Activated naive CD4-positive, alpha-beta T cell treated with anti-CD3 and anti-CD28 coated beads for 36 hours (primary cell): ENCODE measurements around the gene FAU. TPM values are rescaled to one million over a fixed set of nuclear protein-coding genes. Genes with fewer than 3 reads are reported as not detected.

Experiments
- CTCF ChIA-PET: fragments of 350-600 bp; sonication (Branson Sonifier 250); formaldehyde crosslinking; loops from one replicate; lab custom pipeline; 2021; ENCODE audit warnings: antibody characterized with exemption; lab: Charles Lee
- DNase-seq: peaks from one replicate; pipeline ENCODE4 v3.0.0-alpha.2; 2020
- H3K27ac Mint-ChIP-seq: one replicate; pipeline ENCODE4 v1.8.0; 2021; ENCODE audit warnings: mild to moderate bottlenecking, mixed read lengths
- H3K27me3 Mint-ChIP-seq: one replicate; pipeline ENCODE4 v1.8.0; 2021; ENCODE audit warnings: low read depth, mixed read lengths
- H3K36me3 Mint-ChIP-seq: one replicate; pipeline ENCODE4 v1.8.0; 2021; ENCODE audit warnings: low read depth, mixed read lengths
- H3K4me1 Mint-ChIP-seq: one replicate; pipeline ENCODE4 v1.8.0; 2021; ENCODE audit warnings: low read depth, mixed read lengths
- H3K4me3 Mint-ChIP-seq: one replicate; pipeline ENCODE4 v1.8.0; 2021; ENCODE audit warnings: mild to moderate bottlenecking, moderate library complexity, mixed read lengths
- H3K9me3 Mint-ChIP-seq: one replicate; pipeline ENCODE4 v1.8.0; 2021; ENCODE audit warnings: mixed read lengths
- intact Hi-C: fragments of 100-400 bp; cut with micrococcal nuclease; formaldehyde crosslinking; loops from one replicate; pipeline ENCODE4 v1.15.1; 2023
- total RNA-seq, 2 experiments: library from RNA; stranded (reverse); gene quantifications; one replicate each; pipeline ENCODE4 v1.2.3, GENCODE V29; 2021

FAU gene
- 1,000 to 10,000 TPM; 1,272 to 1,294 TPM for total RNA-seq

DNA sequence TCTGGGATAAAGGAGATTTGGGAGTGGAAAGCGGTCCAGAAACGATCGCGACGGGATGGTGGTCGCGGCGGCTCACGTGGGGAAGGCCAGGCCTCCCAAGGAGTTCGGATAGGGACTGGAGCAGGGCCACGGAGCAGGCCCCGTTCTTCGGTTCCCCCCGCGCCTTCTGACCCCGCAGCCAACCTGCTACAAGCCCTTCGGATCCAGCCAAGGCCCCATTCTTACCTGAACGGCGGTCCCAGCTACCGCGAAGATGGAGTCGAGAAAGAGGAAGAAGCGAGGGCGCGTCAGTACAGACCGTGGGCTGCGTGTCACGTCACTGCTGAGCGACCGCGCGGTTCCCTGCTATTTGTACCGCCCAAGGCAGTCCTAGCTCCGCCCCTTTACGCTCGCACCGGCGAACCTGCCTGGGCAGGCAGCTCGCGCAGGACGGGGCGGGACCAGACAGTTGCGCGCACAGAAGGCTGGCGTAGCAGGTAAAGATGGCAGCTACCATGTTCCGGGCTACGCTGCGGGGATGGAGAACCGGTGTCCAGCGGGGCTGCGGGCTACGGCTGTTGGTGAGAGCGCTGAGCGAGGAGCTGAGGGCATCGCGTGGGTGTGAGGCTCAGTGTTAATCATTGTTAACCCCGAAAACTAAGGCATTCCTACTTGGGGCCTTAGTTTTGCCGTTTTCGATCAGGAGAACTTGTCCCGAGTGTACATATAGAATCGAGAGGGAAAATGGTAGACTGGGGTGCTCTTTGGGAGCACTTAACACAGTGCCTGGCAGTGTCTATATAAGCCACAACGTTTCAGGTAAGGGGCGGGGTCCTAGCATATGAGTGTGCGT lies at the start of gene FAU, which contains the start of gene MRPL49:
Gene FAU (minus strand): TSS at position 270 of the 832 bp plus-strand sequence. CDS start 321 bp downstream, outside the sequence.
Gene MRPL49 (plus strand): TSS at position 457 of the 832 bp plus-strand sequence. CDS start 26 bp downstream, at position 483.
- intact Hi-C loops: loop anchor here (1.0 to 2.0 kb wide), 5 partner anchors 13 to 319 kb away; partner anchors contain the start of genes CAPN1, CDCA5, MAP4K2 and VPS51
- Mint-ChIP-seq H3K27me3 (no peaks in the 10 kb centered on the region), H3K4me3 (peak within 1 kb of the TSS; percentile 99), H3K27ac (peak within 1 kb of the TSS; percentile 99), H3K9me3 (no peaks in the 10 kb centered on the region), H3K4me1 (peaks cover 50% of the 10 kb centered on the region), H3K36me3 (peaks cover 37% of the 10 kb centered on the region)
- peak; percentile 100 for DNase-seq
- CTCF ChIA-PET: interaction anchor here (0.6 to 2.8 kb wide), 3 partner anchors 11 to 59 kb away, joined by 3 to 24 read pairs (median 3); partner anchors contain the start of gene TM7SF2

DNA sequence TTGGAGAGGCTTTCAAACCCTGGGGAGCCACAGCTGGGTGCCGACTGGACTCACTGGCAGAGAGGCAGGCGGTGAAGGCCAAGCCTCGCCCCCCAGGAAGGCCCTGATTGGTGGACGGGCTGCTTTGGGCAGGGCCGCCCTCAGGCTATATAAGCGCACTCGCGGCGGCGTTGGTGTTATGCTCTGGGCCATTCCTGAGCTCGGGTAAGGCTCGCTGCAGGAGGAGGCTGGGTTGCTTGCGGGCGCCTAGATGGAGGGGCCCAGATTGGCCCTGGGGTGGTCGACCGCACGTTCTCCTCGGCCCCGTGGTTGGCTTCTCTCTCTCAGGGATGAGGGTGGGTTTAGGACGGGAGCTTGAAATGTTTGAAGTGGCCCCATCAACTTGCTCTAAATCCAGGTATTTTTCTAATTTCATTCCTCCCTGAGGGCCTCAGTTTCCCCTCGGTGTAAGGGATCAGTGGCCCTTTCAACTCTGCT lies 48.2 kb upstream of the FAU start, which contains the start of gene SPDYC:
Gene SPDYC (plus strand): TSS at position 176 of the 477 bp plus-strand sequence. CDS start 1,125 bp downstream, outside the sequence.
- intact Hi-C loops: no loop called here
- no peak for DNase-seq
- H3K27ac Mint-ChIP-seq: peak within 1 kb of the TSS; percentile 57
- CTCF ChIA-PET: interaction anchor here (1.1 kb wide), 1 partner anchor 10 kb away, joined by 4 read pairs; no protein-coding TSS in a partner anchor
- no peaks in the 10 kb centered on the region for H3K9me3 Mint-ChIP-seq
- H3K4me3 Mint-ChIP-seq: no peak within 1 kb of the TSS
- no peaks in the 10 kb centered on the region for H3K36me3 Mint-ChIP-seq
- no peaks in the 10 kb centered on the region for H3K27me3 Mint-ChIP-seq
- H3K4me1 Mint-ChIP-seq: peaks cover 2% of the 10 kb centered on the region

DNA sequence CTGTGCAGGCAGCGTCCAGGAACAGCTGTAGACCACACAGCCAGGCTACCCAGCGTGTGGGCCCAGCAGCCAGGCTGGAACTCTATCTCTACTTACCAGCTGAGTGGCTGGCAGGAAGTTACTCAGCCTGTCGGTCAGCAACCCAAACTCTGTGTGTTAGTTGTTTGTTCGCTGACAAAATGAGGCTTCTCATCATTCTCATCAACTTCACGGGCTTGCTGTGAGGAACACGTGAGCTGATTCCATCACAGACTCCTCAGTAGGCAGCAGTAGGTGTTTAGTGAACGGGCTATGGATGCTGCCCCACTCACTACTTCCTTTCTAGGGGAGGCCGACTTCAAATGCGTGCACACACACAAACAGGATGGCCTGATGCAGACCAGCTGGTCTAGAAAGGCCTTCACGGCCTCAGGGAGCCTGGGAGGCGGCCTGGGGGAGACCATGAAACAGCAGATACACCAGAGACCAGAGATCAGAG lies 47.3 kb upstream of the FAU start:
- Mint-ChIP-seq H3K36me3 (no peaks in the 10 kb centered on the region), H3K4me3 (no peak overlapping the region), H3K9me3 (no peaks in the 10 kb centered on the region), H3K4me1 (peaks cover 2% of the 10 kb centered on the region), H3K27me3 (no peaks in the 10 kb centered on the region), H3K27ac (peak overlapping the region; percentile 57)
- CTCF ChIA-PET: interaction anchor here (0.7 to 0.9 kb wide), 2 partner anchors 22 to 274 kb away, joined by 3 read pairs; no protein-coding TSS in a partner anchor
- DNase-seq: no peak
- intact Hi-C loops: no loop called here

DNA sequence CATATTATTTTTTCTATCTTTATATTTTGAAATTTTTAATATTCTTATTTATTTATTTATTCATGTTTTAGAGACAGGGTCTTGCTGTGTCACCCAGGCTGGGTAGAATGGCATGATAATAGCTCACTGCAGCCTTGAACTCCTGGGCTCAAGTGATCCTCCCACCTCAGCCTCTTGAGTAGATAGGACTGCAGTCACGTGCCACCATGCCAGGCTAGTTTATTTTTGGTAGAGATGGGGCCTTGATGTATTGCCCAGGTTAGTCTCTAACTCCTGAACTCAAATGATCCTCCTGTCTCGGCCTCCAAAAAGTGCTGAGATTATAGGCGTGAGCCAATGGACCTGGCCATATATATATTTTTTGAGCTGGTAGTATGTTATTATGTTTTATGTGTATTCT lies 45.7 kb upstream of the FAU start:
- Mint-ChIP-seq H3K9me3 (no peaks in the 10 kb centered on the region), H3K27ac (no peak overlapping the region), H3K4me3 (no peak overlapping the region), H3K36me3 (no peaks in the 10 kb centered on the region), H3K4me1 (peaks cover 2% of the 10 kb centered on the region), H3K27me3 (no peaks in the 10 kb centered on the region)
- intact Hi-C loops: loop anchor here (2.0 kb wide), 1 partner anchor 25 kb away; no protein-coding TSS in a partner anchor
- CTCF ChIA-PET: interaction anchor here (0.7 to 0.8 kb wide), 2 partner anchors 9 to 70 kb away, joined by 3 read pairs; no protein-coding TSS in a partner anchor
- no peak for DNase-seq

DNA sequence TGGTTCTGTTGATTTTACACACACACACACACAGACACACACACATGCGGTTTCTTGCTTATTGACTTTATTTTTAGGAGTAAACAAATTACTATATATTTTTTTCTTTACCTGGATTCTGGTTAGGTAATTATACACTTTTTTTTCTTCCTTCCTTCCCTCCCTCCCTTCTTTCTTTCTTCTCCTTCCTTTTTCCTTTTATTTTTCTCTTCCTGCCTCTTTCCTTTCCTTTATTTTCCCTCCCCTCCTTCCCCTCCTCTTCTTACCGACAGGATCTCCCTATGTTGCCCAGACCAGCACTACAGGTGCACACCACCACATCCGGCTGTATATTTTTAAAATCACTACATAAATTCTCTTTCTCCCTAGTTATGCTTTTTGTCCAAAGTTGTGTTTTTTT lies 45.0 kb upstream of the FAU start:
- intact Hi-C loops: loop anchor here (2.0 kb wide), 1 partner anchor 24 kb away; no protein-coding TSS in a partner anchor
- peaks cover 2% of the 10 kb centered on the region for H3K4me1 Mint-ChIP-seq
- DNase-seq: no peak
- H3K4me3 Mint-ChIP-seq: no peak overlapping the region
- H3K27ac Mint-ChIP-seq: no peak overlapping the region
- H3K9me3 Mint-ChIP-seq: no peaks in the 10 kb centered on the region
- CTCF ChIA-PET: no interaction called here
- H3K27me3 Mint-ChIP-seq: no peaks in the 10 kb centered on the region
- H3K36me3 Mint-ChIP-seq: no peaks in the 10 kb centered on the region

DNA sequence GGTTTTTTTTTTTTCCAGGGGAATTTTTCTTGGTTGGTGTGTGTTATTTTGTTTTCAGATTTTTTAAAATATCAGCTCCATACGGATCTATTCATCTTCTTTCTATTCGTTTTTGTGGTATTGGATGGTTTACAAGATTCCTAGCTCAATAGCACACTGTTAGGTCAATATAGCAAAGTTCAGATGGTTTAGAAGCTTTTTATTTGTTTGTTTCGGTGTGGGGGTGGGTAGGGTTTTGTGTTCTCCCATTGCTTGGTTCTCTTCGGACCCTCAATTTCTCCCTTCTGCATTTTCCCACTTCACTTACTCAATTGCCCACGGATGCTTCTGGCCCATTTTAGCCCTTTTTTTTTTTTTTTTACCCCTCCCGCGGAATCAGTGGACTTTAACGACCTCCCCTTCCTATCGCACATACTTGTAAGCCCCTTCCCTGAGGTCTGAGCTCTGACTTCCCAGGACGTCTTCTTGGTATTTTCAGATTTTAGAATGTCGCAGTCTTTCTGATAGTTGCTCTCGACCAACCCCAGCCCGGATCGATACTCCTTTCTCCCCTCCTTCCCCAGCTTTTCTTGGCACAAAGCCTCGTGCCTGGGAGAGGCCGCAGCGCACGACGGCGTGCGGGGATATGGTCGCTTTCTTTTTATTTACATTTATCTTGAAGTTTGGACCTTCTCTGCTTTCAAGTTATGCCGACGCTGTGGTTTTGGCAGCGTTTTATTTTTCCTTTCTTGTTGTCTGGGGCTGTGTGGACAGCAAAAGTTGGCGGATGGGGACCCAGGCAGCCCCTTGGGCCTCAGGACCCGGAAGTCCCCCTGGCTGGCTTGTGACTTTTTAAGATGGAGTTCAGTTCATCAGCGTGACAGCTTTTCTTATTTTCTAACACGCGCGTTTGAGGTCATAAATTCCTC lies 43.7 kb upstream of the FAU start:
- H3K4me1 Mint-ChIP-seq: peaks cover 2% of the 10 kb centered on the region

DNA sequence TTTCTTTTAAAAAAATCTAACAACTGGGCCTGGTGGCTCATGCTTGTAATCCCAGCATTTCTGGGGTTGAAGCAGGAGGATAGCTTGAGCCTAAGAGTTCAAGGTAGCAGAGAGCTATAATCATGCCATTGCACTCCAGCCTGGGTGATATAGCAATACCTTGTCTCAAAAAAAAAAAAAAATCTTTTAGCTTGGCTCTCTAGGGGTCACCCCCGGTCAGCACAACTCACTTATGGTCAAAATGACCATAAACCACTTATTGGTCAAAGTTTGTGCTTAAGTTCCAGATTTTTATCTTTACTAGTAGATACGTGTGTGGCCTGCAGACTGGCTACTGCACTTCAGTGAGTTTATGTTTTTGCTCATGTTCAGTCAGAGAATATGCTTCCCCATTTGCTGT lies 41.8 kb upstream of the FAU start:
- DNase-seq: no peak
- Mint-ChIP-seq H3K9me3 (no peaks in the 10 kb centered on the region), H3K36me3 (no peaks in the 10 kb centered on the region), H3K27me3 (no peaks in the 10 kb centered on the region), H3K27ac (no peak overlapping the region), H3K4me3 (no peak overlapping the region), H3K4me1 (peaks cover 2% of the 10 kb centered on the region)
- CTCF ChIA-PET: no interaction called here
- intact Hi-C loops: no loop called here

More for the DNA sequence above, 43.7 kb upstream of the FAU start:
- H3K27ac Mint-ChIP-seq: no peak overlapping the region
- no peak for DNase-seq
- H3K4me3 Mint-ChIP-seq: no peak overlapping the region
- no peaks in the 10 kb centered on the region for H3K27me3 Mint-ChIP-seq
- intact Hi-C loops: loop anchor here (2.0 kb wide), 1 partner anchor 23 kb away; no protein-coding TSS in a partner anchor
- CTCF ChIA-PET: no interaction called here
- no peaks in the 10 kb centered on the region for H3K36me3 Mint-ChIP-seq
- H3K9me3 Mint-ChIP-seq: no peaks in the 10 kb centered on the region

DNA sequence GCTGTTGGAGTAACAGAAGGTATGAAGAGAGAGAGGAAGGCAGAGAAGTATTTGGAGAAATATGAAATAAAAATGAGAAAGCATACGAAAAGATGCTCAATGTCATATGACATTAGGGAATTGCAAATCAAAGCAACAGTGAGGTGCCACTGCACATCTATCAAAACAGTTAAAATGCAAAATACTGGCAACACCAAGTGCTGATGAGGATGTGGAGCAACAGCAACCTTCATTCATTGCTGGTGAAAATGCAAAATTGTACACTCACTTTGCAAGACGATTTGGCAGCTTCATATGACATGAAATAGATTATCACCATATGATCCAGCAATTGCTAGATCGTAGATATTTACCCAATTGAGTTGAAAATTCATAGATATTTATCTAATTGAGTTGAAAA lies 38.7 kb upstream of the FAU start:
- no peak overlapping the region for H3K4me3 Mint-ChIP-seq
- H3K36me3 Mint-ChIP-seq: no peaks in the 10 kb centered on the region
- H3K27ac Mint-ChIP-seq: no peak overlapping the region
- no peak for DNase-seq
- intact Hi-C loops: no loop called here
- H3K9me3 Mint-ChIP-seq: no peaks in the 10 kb centered on the region
- H3K27me3 Mint-ChIP-seq: no peaks in the 10 kb centered on the region
- H3K4me1 Mint-ChIP-seq: no peaks in the 10 kb centered on the region
- CTCF ChIA-PET: no interaction called here

DNA sequence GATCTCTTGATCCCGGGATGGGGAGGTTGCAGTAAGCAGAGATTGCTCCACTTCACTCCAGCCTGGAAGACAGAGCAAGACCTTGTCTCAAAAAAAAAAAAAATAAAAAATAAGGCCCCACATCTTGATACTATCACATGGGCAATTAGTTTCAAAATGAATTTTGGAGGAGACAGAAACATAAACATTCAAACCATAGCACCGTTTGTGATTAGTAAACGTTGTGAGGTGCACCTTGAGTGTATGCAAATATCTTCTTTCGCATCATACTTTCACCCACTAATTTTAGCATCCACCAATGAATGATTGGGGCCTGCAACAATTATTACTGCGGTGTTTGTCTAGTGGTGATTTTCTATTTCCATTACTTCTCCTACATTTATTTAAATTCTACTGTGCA lies 37.1 kb upstream of the FAU start:
- Mint-ChIP-seq H3K36me3 (no peaks in the 10 kb centered on the region), H3K4me3 (no peak overlapping the region), H3K27me3 (no peaks in the 10 kb centered on the region), H3K9me3 (no peaks in the 10 kb centered on the region), H3K4me1 (no peaks in the 10 kb centered on the region), H3K27ac (no peak overlapping the region)
- intact Hi-C loops: no loop called here
- no peak for DNase-seq
- CTCF ChIA-PET: no interaction called here

DNA sequence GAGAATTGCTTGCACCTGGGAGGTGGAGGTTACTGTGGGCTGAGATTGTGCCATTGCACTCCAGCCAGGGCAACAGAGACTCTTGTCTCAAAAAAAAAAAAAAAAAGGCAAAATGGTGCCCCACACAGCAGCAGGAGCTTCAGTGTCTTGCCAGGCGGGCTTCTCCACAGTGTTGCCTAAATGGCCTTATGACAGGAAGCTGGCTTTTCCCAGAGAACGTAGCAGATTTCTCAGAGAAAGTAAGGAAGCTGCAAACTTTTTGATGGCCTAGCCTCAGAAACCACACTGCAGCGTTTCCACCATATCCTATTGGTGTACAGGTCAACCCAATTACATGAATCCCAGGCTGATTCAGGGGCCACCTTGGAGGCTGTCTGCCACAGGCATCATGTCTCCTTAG lies 35.4 kb upstream of the FAU start:
- Mint-ChIP-seq H3K4me3 (no peak overlapping the region), H3K27me3 (no peaks in the 10 kb centered on the region), H3K36me3 (no peaks in the 10 kb centered on the region), H3K9me3 (no peaks in the 10 kb centered on the region), H3K4me1 (no peaks in the 10 kb centered on the region), H3K27ac (no peak overlapping the region)
- CTCF ChIA-PET: interaction anchor here (0.6 kb wide), 2 partner anchors 23 to 85 kb away, joined by 3 read pairs; partner anchors contain the start of gene SYVN1
- intact Hi-C loops: no loop called here
- DNase-seq: no peak

DNA sequence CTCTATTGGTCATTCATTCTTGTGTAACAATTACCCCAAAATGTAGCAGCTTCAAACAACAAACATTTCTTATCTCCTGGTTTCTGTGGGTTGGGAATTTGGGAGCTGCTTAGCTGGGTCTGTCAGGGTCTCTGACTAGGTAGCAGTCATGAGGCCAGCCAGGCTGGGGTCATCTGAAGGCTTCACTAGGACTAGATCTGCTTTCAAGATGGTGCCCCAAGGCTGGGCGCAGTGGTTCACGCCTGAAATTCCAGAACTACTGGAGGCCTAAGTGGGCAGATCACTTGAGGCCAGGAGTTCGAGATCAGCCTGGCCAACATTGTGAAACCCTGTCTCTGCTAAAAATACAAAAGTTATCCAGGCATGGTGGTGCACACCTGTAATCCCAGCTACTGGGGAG lies 35.0 kb upstream of the FAU start:
- intact Hi-C loops: no loop called here
- CTCF ChIA-PET: no interaction called here
- H3K27ac Mint-ChIP-seq: no peak overlapping the region
- no peaks in the 10 kb centered on the region for H3K4me1 Mint-ChIP-seq
- no peak overlapping the region for H3K4me3 Mint-ChIP-seq
- DNase-seq: no peak
- H3K27me3 Mint-ChIP-seq: no peaks in the 10 kb centered on the region
- H3K9me3 Mint-ChIP-seq: no peaks in the 10 kb centered on the region
- no peaks in the 10 kb centered on the region for H3K36me3 Mint-ChIP-seq
